ENCODE results near the gene EBF4.

Gene EBF4

DNA sequence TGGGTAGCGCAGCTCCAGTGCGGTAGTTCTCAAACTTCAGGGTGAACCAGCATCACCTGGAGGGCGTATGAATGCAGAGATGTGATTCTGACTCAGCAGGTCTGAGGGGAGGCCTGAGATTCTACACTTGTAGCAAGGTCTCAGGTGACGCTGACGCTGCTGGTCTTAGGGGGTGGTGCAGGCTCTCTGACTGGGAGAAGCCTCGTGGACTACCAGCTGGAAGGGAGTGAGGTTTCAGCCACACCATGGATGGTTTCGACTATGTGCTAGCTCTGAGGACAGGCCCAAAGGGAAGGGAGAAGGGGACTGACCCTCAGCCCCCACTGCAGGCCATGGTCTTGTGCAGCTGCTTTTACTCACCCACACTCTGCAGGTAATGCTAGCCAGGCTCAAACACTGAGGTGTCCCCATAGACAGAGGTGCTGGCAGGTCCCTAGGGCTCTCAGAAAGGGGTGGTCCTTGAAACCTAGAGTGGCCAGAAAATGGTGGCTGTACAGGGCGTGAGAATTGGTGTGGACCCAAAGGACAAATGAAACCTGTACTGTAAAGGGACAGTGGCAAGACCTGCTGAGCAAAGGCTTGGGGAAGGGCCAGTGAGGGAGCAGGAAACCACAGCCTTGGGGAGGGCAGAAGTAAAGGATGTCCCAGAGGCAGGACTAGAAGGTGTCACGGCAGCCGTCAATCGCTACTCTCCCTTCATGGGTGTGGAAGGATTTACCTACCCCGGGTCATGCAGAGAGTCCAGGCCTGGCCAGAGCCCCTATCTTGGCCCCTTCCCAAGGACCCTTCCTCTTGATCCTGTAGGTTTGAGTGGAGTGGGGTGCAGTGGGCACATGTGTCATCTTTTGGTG lies 52.7 kb downstream of the EBF4 start:
- DNase-seq: no peak

DNA sequence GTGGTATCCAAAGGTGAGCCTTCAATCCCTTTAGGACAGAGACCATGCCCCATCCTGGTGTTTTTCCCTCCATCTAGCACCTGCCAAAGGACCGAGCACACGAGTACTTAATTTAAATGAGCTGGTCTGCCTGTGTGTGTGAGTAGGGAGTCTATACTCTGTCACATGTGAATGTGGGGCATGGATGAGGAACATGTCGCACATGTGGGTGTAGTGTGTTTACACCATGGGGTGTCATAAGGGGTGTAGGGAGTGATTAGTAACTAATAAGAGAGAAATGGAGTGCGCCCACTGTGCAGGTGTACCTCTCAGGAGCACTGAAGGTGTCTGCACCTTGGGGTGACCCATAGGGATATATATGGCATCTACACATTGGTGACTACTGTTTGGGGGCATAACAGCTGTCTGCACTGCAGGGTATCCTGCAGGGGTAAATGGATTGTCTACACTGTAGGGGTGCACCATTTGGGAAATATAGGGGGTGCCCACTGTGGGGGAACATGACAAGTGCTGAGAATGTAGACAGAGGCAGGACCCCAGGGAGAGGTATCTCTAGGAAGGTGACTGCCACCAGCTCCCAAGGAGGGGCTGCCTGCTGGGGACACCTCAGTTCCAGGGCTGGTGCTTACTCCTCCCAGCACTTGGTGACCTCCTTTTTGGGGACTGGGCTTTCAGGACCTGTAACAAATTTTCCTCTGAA lies 53.5 kb downstream of the EBF4 start:
- no peak for DNase-seq

DNA sequence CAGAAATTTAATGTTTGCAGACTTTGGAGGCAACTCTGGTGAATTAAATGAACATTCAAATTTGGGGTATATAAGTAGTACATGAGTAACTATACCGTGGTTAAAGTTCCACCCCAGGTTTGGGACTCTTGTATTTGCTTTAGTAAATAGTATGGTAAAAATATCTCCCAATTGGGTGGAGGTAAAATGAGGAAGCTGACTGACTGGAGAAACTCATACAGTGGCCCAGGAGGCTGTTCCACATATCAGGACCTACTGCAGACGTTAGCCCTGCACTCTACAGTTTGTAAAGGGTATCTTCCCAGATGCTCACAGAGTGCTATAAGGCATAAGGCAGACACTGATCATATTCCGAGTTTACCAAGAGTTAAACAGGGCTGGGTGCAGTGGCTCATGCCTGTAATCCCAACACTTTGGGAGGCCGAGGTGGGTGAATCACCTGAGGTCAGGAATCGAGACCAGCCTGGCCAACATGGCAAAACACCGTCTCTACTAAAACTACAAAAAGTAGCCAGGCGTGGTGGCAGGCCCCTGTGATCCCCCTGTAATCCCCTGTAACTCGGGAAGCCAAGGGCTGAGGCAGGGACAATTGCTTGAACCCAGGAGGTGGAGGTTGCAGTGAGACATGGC lies 54.2 kb downstream of the EBF4 start:
- no peak for DNase-seq

DNA sequence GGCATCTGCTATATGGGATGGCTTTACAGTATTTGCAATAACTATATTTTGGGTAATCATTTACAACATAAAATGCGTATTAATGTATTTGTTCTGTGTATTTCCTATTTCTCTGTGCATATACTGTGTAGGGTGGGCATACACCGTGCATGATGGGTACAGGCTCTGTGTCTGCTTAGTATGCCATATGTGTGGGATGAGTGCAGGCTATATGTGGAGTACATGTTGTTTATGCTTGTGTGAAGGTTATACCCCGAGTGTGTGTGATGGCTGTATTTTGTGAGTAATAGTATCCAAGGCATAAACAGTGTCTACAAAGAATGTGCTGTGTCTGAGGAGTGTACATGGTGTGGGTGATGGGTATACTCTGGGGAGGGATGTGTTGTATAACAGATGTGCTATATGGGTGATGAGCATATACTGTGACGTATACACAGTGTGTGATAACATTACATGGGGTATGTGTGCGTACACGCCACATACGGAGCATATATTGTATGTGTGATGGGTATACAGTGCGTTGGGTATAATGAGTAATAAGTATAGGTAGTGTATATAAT lies 55.2 kb downstream of the EBF4 start:
- DNase-seq: no peak

DNA sequence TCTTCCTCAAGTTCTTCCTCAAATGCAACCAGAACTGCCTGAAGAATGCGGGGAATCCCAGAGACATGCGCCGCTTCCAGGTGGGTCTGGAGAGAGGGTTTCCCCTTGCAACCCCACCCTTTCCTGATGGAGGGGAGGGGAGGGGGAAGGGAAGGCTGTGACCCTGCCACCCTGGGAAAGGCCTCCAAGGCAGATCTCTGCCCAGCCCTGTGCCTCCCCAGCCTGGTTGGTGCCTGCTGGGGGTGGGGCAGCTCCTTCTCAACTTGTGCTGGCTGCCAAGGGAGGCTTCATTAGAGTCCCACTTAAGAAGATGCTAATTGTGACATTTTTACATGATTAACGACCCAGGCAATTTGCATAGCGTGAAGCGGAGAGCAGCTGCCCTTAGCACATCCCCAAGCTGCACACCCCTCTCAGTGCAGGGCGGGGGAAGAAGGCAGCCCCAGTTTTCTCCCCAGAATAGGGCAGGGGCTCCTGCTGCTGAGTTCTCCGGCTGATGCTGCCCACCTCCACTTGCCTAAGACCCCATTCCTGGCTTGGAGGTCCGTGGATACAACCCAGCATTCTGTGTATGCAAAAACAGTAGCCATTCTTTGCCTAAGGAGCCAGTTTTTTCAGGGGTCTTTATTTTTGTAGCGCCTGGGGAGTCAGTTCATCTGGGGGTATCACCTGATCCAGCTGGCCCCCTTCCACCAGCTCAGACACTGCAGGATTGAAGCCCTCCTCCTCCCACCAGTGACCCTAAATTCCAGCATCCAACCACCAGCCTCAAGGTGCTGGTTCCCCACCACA lies 56.2 kb downstream of the EBF4 start:
- DNase-seq: no peak

DNA sequence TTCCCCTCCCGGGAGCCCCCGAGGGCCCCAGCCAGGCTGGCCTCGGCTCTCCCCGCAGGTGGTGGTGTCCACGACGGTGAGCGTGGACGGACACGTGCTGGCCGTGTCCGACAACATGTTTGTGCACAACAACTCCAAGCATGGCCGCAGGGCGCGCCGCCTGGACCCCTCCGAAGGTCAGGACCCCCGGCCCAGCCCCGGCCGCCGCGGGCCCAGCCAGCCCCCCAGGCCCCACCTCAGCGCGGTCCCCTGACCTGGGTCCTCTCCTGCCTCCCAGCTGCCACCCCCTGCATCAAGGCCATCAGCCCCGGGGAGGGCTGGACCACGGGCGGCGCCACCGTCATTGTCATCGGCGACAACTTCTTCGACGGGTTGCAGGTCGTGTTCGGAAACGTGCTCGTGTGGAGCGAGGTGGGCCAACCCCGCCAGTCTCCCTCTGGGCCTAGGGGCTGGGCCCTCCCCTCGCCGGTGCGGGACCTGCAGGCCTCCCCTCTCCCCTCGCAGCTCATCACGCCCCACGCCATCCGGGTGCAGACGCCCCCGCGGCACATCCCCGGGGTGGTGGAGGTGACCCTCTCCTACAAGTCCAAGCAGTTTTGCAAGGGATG lies 56.9 kb downstream of the EBF4 start:
- DNase-seq: no peak

DNA sequence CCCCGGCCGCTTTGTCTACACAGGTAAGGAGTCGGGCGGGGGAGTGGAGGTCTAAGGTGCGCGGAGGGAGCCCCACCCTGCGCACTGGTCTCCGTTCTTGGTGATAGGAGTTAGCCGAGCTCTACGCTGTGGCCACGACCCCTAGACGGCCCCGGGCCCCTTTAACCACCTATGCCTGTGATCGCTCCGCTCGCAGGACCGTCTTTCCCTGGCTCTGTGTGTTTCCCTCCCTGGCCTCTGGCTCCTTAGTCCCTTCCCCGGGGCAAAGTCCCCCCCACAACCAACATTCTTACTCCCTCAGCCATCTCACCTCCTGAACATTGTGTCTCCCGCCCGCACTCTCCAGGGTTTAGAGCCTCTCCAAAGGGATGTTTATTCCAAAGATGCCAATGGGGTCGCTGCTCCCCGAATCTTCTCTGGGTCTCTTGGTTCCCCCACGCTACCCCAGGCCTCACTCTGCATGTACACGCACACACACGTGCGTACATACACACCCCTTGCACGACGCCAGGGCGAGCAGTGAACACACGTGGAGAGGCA lies 57.4 kb downstream of the EBF4 start:
- DNase-seq: no peak

DNA sequence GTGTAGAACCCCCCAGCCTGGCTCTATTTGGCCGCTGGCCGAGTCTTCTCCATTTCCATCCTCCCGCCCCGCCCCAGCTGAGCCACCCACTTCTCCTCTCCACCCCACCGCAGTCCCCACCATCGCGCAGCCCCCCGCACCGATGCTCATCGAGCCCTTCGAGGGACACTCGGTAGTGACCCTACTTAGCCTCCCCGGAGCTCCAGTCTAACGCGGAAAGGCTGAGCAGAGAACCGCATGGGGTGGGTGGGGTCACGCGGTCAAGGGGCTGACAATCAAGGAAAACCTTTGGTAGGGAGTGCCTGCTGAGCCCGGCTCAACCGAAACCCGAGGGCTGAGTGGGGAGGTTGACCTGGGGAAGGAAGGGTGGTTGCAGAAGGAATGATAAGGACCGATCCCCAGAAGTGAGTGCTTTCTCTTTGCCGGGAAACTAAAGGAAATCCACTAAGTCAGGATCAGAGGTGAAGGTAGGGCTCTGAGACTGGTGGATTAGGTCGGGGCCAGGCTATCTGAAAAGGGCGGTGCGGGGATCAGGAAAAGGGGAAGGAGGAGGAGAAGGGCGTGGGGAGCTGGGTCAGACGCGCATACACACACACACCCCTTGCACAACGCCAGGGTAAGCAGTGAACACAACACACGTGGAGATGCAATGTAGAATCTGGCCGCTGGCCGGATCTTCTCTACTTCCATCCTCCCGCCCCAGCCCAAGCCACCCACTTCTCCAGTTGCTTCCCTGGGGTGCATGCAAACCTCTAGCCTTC lies 58.1 kb downstream of the EBF4 start:
- no peak for DNase-seq

DNA sequence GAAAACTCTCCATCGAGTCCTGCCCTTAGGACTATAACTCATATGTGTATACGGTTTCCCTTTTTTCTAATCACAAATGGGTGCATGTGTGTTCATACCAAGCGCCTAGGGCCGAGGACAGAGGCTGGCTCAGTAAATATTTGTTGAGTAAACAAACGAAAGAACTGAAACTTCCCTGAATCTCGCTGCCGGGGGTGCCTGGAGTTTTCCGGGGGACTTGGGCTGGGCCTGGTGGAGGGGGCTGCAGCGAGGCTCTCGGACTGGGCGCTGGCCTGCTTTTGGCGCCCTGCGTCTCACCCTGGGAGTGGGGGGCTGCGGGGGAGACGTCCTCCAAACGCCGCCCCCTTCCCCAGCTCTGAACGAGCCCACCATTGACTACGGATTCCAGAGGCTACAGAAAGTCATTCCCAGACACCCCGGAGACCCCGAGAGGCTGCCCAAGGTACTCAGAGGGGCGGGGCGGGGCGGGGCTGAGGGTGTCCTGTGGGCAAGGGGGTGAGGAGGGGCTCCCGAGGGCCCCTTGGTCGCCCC lies 58.8 kb downstream of the EBF4 start:
- no peak for DNase-seq

DNA sequence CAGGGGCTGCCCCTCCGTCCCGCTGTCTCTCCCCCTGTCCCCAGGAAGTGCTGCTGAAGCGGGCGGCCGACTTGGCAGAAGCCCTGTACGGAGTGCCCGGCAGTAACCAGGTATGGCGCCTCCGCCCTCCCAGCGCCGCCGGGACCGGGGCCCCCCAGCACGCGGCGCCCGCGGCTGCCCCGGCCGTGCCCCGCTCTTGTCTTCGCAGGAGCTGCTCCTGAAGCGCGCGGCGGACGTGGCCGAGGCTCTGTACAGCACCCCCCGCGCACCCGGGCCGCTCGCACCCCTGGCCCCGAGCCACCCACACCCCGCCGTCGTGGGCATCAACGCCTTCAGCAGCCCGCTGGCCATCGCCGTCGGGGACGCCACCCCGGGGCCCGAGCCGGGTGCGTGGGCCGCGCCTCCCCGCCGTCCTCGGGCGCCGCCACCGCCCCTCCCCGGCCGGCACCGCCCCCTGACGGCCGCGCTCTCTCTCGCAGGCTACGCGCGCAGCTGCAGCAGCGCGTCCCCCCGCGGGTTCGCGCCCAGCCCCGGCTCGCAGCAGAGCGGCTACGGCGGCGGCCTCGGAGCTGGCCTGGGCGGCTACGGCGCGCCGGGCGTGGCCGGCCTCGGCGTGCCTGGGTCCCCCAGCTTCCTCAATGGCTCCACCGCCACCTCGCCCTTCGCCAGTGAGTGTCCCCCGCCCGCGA lies 59.4 kb downstream of the EBF4 start:
- peak; percentile 49 for DNase-seq

DNA sequence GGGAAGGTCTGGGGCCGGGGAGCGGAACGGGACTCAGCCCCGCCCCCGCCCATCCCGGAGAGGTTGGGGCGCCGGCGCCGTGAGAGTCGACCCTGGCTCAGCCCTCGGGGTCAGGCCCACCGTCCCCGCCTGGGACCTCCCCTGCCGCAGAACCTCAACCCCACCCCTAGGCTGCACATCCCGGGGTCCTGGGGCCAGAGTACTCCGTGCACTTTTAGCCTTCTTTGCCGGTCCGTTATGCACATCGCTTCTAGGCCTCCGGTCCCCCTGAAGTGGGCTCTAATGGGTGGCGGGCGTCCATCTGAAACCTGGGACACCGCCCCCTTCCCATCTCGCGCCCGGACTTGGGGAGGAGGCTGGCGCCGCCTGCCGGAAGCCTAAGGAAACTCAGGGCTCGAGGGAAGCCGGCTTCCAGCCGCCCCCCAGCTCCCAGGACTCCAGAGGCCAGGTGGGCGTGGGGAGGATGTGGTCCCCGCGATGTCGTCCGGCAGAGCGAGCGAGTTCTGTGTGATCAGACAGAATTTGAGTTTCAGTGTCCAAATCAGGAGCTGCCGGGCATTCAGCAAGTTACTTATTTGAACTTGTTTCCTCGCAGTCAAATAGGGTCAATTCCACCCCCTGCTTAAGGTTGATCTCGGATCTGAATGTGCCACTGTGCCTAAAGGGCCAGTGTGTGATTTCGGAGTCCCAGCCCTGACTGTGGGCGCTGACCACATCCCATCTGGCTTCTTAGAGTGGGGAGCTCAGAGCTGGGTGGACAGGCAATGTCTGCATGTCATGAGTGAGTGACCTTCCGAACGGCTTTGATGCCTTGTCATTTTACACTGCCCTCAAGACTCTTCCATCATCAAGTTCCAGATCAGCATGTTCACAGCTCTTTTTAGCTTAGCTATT lies 60.2 kb downstream of the EBF4 start:
- DNase-seq: peak; percentile 39

DNA sequence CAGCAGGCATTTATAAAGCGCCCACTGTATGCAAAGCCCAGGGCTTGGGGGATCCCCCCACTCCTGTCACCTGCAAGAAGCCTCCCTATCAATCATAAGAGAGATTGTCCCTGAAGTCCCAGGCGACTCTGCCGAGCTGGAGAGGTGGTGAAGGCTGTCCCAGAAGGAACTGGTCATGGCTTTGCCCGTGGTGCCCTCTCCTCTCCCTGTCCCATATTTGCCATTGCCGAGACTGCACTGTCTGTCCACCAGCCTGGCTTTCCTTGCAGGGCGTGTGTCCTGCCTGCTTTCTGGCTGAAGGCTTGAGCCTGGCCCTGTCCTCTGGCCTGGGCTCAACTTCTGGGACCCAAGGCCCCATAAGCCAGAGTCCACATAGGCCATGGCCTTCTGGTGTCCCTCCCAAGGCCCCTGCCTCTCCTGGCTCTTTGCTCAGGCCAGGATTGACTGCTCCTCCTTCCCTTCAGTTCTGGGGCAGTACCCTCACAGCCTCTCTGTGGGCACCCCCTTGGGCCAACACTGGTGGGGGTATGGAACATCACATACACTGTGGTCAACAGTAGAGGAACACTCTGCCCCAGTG lies 61.0 kb downstream of the EBF4 start:
- no peak for DNase-seq

DNA sequence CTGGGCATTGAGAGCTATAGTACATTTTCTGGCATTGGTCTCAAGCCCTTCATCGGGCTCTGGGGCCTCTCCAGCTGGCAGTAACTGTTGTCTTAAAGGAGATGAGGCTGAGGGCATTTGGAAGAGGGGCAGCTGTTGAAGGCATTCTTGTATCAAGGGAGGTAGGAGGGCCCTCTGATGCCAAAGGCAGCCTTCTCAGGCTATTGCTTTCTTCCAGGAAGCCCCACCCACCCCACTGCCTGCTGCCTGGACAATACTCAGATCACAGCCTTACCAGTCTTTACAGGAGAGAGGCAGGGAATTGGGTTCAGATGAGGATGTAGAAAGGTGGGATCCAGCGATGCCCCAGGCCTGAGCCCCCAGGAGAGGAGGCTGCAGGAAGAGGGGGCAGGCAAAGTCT lies 61.8 kb downstream of the EBF4 start:
- no peak for DNase-seq

DNA sequence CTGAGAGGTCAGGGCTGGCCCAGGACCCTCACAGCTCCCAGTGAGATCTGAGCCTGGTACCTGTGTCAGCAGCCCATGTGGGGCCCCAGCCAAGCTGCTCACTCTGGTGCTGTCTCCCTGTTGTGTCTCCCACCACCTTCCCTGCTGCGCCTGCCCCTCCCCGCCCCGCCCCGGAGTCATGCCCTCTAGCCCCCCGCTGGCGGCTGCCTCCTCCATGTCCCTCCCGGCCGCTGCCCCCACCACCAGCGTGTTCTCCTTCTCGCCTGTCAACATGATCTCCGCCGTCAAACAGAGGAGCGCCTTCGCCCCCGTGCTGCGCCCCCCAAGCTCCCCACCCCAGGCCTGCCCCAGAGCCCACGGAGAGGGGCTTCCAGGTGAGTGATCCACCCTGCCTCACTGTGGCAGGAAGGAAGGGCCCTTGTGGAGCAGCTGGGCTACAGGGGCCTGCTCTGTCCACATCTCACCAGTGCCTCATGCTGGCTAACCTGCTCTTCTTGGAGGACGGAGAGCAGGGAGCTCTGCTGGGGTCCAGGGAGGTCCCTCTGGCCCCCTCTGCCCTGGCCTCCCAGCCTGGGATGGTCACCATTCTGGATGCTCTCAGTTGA lies 63.0 kb downstream of the EBF4 start:
- DNase-seq: no peak

DNA sequence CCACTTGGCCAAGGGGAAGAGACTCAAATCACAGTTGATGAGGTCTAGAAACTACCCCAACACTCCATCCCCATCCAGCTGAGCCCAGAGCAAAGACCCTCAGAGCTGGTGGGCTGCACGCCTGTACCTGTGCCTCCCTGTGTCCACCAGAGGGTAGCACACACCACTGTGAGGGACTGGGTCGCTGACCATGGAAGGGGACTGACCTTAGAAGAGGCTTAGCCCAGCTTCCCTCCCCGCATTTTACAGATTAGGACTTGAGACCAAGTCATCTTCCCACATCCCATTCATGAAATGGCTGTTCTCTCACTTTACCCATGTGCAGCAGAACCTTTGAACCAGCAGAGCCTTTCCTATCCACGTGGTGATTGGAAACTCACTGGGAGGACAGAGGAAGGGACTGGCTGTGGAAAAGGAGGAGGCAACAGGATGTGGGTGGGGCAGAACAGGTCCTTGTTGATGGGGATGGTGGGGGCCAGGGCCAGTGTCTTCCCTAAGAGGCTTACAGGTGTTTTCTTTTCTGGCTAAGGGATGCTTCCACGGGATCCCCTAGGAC lies 63.6 kb downstream of the EBF4 start:
- DNase-seq: no peak

DNA sequence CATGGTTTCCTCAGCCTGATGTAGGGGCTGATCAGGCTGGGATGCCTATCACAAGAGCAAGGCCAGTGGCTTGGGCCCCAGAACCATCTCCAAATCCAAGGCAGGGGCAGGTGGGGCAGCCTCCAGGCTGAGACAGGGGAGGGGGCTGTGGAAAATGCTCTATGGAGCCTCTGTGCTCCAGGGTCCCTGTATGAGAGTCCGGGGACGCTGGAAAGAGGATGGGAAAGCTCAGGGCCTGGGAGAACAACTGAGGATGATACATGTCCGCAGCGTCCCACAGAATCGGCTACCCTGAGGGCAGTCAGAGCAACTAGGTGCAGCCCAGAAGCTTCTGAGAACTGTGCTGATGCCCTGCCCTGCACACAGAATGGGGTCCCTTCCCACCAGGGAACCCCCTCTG lies 64.4 kb downstream of the EBF4 start:
- DNase-seq: no peak

DNA sequence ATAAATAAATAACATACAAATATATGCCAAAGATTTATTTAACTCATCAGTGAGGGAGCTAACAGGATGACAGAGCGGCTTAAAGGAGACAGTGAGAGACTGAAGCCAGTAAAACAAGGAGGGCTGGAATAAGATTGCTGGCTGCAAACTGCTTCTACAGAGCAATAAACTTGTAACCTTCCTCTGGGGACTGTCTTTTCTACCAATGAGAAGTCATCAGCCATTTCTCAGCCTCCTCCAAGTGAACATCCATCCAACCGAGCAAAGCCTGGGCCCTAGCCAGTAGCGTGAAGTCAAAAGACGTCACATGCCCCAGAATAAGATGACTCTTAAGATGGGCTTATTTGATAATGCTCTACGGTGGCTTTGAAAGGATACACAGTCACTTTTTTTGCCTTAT lies 65.4 kb downstream of the EBF4 start:
- no peak for DNase-seq

DNA sequence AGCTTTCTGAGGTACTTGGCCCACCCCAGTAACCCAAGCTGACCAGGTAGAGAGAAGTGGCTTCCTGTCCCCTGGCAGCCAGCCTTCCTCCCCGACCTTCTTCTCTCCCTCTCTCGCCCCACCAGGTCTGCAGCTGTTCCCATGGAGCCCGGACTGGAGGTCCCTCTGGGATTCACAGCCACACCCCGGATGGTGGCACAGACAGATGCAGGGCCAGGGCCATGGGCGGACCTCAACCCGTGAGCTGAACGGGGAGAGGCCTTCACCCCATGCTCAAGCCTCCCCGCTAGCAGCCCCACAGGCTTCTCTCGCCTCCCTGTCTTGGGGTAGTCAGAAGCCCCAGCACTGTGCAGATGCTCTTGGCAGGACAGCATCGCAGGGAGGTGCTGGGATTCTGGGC lies 66.6 kb downstream of the EBF4 start:
- no peak for DNase-seq

Data from activated CD4-positive, alpha-beta T cell treated with anti-CD3 and anti-CD28 coated beads, Interleukin-10, Interleukin-2, amounts not matched to agents 100 ng/mL and 50 ng/mL, durations not matched to agents 16 hours and 8 hours (primary cell).